Neural cell (in vitro differentiated cells): Measurements from ENCODE around the gene GSTM1. TPM values are rescaled to one million over a fixed set of nuclear protein-coding genes. Genes with fewer than 3 reads are reported as not detected.

Experiments used
- H2AFZ ChIP-seq: fragments of 200-600, 300-800 bp; sonication (generic), shearing (Covaris generic); 2 replicates; pipeline ENCODE4 v1.6.0; 2014; ENCODE audit warnings: low read depth, mild to moderate bottlenecking, antibody characterized with exemption, low read length, moderate library complexity
- H3F3A ChIP-seq: fragments of 200-600 bp; shearing (Covaris generic); 2 replicates; pipeline ENCODE4 v1.6.1; 2016; ENCODE audit warnings: mild to moderate bottlenecking, moderate library complexity, mixed read lengths, antibody characterized with exemption, low read length; ENCODE audit not compliant: insufficient read depth, poor library complexity, severe bottlenecking
- H3K27ac ChIP-seq: fragments of 200-600, 300-800 bp; sonication (generic), shearing (Covaris generic); 2 replicates; pipeline ENCODE4 v1.5.1; 2014; ENCODE audit warnings: mild to moderate bottlenecking, low read length, moderate library complexity
- H3K27me3 ChIP-seq: fragments of 300-800, 200-600 bp; sonication (generic), shearing (Covaris generic); 2 replicates; pipeline ENCODE4 v1.6.0; 2014; ENCODE audit warnings: mild to moderate bottlenecking, low read depth, low read length, moderate library complexity; ENCODE audit not compliant: insufficient read depth
- H3K36me3 ChIP-seq: fragments of 300-800, 200-600 bp; sonication (generic), shearing (Covaris generic); 2 replicates; pipeline ENCODE4 v1.5.1; 2014; ENCODE audit warnings: mild to moderate bottlenecking, antibody characterized with exemption, low read length, moderate library complexity; ENCODE audit not compliant: insufficient read depth
- H3K4me2 ChIP-seq: fragments of 300-800, 200-600 bp; sonication (generic), shearing (Covaris generic); 2 replicates; pipeline ENCODE4 v1.6.0; 2014; ENCODE audit warnings: mild to moderate bottlenecking, low read length
- H3K4me3 ChIP-seq: fragments of 300-800, 200-600 bp; sonication (generic), shearing (Covaris generic); 2 replicates; pipeline ENCODE4 v1.5.1; 2014; ENCODE audit warnings: mild to moderate bottlenecking, low read length, moderate library complexity
- H3K79me2 ChIP-seq: fragments of 200-600 bp; shearing (Covaris generic); replicated peaks from 2 replicates; pipeline ENCODE4 v1.6.0; 2014; ENCODE audit warnings: mild to moderate bottlenecking, low read length, moderate library complexity; ENCODE audit not compliant: insufficient read depth
- H3K9ac ChIP-seq: fragments of 300-800, 200-600 bp; sonication (generic), shearing (Covaris generic); 2 replicates; pipeline ENCODE4 v1.6.1; 2016; ENCODE audit warnings: mild to moderate bottlenecking, low read length, mixed read lengths
- H3K9me2 ChIP-seq: fragments of 200-600 bp; shearing (Covaris generic); 2 replicates; pipeline ENCODE4 v1.6.1; 2016; ENCODE audit warnings: mild to moderate bottlenecking, low read length, mixed read lengths; ENCODE audit not compliant: insufficient read depth
- H3K9me3 ChIP-seq: fragments of 200-600, 300-800 bp; sonication (generic), shearing (Covaris generic); 2 replicates; pipeline ENCODE4 v1.6.1; 2016; ENCODE audit warnings: mild to moderate bottlenecking, mixed run types, low read length, moderate library complexity, mixed read lengths
- H4K20me1 ChIP-seq: fragments of 200-600 bp; shearing (Covaris generic); 2 replicates; pipeline ENCODE4 v1.6.1; 2016; ENCODE audit warnings: mild to moderate bottlenecking, mixed run types; ENCODE audit not compliant: insufficient read depth
- EP300 ChIP-seq: fragments of 450-650 bp; conservative IDR thresholded peaks from 2 replicates; pipeline ENCODE4 v1.6.1; 2014; ENCODE audit warnings: antibody characterized with exemption, mild to moderate bottlenecking, moderate library complexity; ENCODE audit not compliant: poor library complexity, severe bottlenecking
- EZH2 ChIP-seq: fragments of 200-600, 300-800 bp; shearing (Covaris generic), sonication (generic); IDR thresholded peaks from 2 replicates; pipeline ENCODE4 v1.6.1; 2014; ENCODE audit warnings: antibody characterized with exemption, low read length, borderline replicate concordance, mild to moderate bottlenecking; ENCODE audit not compliant: insufficient read depth, poor library complexity, severe bottlenecking
- MXI1 ChIP-seq: fragments of 450-650 bp; conservative IDR thresholded peaks from 2 replicates; pipeline ENCODE4 v1.6.1; 2014; ENCODE audit warnings: antibody characterized with exemption, mild to moderate bottlenecking; ENCODE audit not compliant: poor library complexity, severe bottlenecking
- POLR2AphosphoS5 ChIP-seq: IDR thresholded peaks from 2 replicates; pipeline ENCODE4 v1.6.1; 2012
- RAD21 ChIP-seq: fragments of 450-650 bp; conservative IDR thresholded peaks from 2 replicates; pipeline ENCODE4 v1.6.1; 2014; ENCODE audit warnings: antibody characterized with exemption, mild to moderate bottlenecking, moderate library complexity
- SMC3 ChIP-seq: fragments of 450-650 bp; conservative IDR thresholded peaks from 2 replicates; pipeline ENCODE4 v1.6.1; 2014; ENCODE audit warnings: antibody characterized with exemption, mild to moderate bottlenecking, moderate library complexity; ENCODE audit not compliant: poor library complexity
- TAF1 ChIP-seq: IDR thresholded peaks from 2 replicates; pipeline ENCODE4 v1.6.1; 2012; ENCODE audit warnings: low read depth
- polyA plus RNA-seq: library from polyadenylated mRNA; depleted of rRNA; stranded (reverse); fragments of >200 nt; gene quantifications from 2 replicates; pipeline ENCODE4 v1.2.3, GENCODE V29; 2014
- TF ChIP-seq, protein P1 (sequence below): fragments of 450-650 bp; IDR thresholded peaks from 2 replicates; pipeline ENCODE4 v1.5.1; 2014; ENCODE audit warnings: antibody characterized with exemption, mild to moderate bottlenecking, moderate library complexity; ENCODE audit not compliant: poor library complexity, severe bottlenecking
- TF ChIP-seq, protein P2 (sequence below): IDR thresholded peaks from 2 replicates; pipeline ENCODE4 v1.6.1; 2012; ENCODE audit warnings: borderline replicate concordance

The GSTM1 gene
- polyA plus RNA-seq, 1 donor from 2014 or later = not detected

DNA sequence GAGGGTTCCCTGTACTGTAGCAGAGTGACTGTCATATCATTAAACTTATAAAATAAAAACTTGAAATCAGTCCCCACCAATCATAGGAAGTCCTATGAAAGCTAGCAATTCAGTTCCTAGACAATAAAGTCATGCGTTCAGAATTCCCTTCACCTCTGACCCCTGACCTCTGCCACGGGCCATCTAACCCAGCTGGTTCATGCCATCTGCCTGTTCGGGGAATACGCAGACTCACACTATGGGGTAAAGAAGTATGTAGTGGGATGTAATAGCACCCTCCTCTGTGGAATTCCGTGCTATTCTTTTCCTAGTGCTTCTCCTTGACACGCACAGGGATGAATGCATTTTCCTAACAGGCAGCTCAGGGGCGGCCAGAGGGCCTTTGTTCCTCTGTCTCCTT lies 29.6 kb upstream of the GSTM1 start:
- H2AFZ ChIP-seq = no peak overlapping the region
- H3K4me3 ChIP-seq = no peak overlapping the region
- no peaks in the 10 kb centered on the region for H3K9me2 ChIP-seq
- no peaks in the 10 kb centered on the region for H3K36me3 ChIP-seq
- no peaks in the 10 kb centered on the region for H3K27me3 ChIP-seq
- H3K9me3 ChIP-seq = no peaks in the 10 kb centered on the region
- no peaks in the 10 kb centered on the region for H3K79me2 ChIP-seq
- TF ChIP-seq, protein P1, sequence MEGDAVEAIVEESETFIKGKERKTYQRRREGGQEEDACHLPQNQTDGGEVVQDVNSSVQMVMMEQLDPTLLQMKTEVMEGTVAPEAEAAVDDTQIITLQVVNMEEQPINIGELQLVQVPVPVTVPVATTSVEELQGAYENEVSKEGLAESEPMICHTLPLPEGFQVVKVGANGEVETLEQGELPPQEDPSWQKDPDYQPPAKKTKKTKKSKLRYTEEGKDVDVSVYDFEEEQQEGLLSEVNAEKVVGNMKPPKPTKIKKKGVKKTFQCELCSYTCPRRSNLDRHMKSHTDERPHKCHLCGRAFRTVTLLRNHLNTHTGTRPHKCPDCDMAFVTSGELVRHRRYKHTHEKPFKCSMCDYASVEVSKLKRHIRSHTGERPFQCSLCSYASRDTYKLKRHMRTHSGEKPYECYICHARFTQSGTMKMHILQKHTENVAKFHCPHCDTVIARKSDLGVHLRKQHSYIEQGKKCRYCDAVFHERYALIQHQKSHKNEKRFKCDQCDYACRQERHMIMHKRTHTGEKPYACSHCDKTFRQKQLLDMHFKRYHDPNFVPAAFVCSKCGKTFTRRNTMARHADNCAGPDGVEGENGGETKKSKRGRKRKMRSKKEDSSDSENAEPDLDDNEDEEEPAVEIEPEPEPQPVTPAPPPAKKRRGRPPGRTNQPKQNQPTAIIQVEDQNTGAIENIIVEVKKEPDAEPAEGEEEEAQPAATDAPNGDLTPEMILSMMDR = no peak
- TF ChIP-seq TAF1 = no peak
- TF ChIP-seq, protein P2, sequence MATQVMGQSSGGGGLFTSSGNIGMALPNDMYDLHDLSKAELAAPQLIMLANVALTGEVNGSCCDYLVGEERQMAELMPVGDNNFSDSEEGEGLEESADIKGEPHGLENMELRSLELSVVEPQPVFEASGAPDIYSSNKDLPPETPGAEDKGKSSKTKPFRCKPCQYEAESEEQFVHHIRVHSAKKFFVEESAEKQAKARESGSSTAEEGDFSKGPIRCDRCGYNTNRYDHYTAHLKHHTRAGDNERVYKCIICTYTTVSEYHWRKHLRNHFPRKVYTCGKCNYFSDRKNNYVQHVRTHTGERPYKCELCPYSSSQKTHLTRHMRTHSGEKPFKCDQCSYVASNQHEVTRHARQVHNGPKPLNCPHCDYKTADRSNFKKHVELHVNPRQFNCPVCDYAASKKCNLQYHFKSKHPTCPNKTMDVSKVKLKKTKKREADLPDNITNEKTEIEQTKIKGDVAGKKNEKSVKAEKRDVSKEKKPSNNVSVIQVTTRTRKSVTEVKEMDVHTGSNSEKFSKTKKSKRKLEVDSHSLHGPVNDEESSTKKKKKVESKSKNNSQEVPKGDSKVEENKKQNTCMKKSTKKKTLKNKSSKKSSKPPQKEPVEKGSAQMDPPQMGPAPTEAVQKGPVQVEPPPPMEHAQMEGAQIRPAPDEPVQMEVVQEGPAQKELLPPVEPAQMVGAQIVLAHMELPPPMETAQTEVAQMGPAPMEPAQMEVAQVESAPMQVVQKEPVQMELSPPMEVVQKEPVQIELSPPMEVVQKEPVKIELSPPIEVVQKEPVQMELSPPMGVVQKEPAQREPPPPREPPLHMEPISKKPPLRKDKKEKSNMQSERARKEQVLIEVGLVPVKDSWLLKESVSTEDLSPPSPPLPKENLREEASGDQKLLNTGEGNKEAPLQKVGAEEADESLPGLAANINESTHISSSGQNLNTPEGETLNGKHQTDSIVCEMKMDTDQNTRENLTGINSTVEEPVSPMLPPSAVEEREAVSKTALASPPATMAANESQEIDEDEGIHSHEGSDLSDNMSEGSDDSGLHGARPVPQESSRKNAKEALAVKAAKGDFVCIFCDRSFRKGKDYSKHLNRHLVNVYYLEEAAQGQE = no peak
- TF ChIP-seq POLR2AphosphoS5 = no peak
- no peak for TF ChIP-seq SMC3
- TF ChIP-seq EZH2 = no peak
- no peak for TF ChIP-seq EP300
- no peak for TF ChIP-seq RAD21
- TF ChIP-seq MXI1 = no peak
- H3F3A ChIP-seq = no peaks in the 10 kb centered on the region
- H3K9ac ChIP-seq = no peak overlapping the region
- no peak overlapping the region for H3K4me2 ChIP-seq
- no peaks in the 10 kb centered on the region for H4K20me1 ChIP-seq
- no peak overlapping the region for H3K27ac ChIP-seq

DNA sequence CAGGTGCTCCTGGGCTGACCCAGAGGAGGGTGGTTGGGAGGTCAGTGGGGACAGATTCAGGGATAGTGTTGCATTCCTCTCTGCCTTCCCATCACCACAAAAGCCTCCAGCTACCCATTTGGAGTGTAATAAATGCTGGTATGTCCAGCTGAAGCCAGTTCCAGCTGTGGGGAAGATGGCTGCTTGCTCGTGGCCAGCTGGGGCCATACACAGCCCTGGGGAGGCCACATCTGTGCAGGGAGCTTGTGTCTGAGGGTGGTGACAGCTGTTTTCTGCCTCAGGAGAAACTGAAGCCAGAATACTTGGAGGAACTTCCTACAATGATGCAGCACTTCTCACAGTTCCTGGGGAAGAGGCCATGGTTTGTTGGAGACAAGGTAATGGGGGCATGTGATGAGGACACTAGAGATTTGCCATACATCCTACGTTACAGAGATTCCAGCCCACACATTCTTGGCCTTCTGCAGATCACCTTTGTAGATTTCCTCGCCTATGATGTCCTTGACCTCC lies 29.0 kb upstream of the GSTM1 start:
- Histone ChIP-seq H3K79me2 (no peaks in the 10 kb centered on the region), H3F3A (no peaks in the 10 kb centered on the region), H3K4me3 (no peak overlapping the region), H3K9me3 (no peaks in the 10 kb centered on the region), H3K27ac (no peak overlapping the region), H3K27me3 (no peaks in the 10 kb centered on the region), H3K9me2 (no peaks in the 10 kb centered on the region), H3K9ac (no peak overlapping the region), H3K36me3 (no peaks in the 10 kb centered on the region), H2AFZ (no peak overlapping the region), H3K4me2 (no peak overlapping the region), H4K20me1 (no peaks in the 10 kb centered on the region)
- TF ChIP-seq TAF1 (no peak), EZH2 (no peak), MXI1 (no peak), SMC3 (no peak), POLR2AphosphoS5 (no peak), RAD21 (no peak), EP300 (no peak)
- TF ChIP-seq, protein P1 = no peak
- TF ChIP-seq, protein P2 = no peak
